WERI-Rb-1 (cell line): Measurements from ENCODE around the gene CTSW.

Experiments
- DNase-seq: peaks from one replicate; pipeline ENCODE4 v3.0.0-alpha.2; 2020
- H3K27ac ChIP-seq: fragments of 250-450 bp; sonication (Bioruptor Pico); 2 replicates; pipeline ENCODE4 v1.5.1; 2020; ENCODE audit warnings: mild to moderate bottlenecking, moderate library complexity
- H3K27me3 ChIP-seq: fragments of 250-450 bp; sonication (Bioruptor Pico); 2 replicates; pipeline ENCODE4 v1.5.1; 2021; ENCODE audit warnings: mild to moderate bottlenecking, low read depth, moderate library complexity; ENCODE audit not compliant: insufficient read depth, severe bottlenecking
- H3K36me3 ChIP-seq: fragments of 250-450 bp; sonication (Bioruptor Pico); 2 replicates; pipeline ENCODE4 v1.5.1; 2020; ENCODE audit warnings: mild to moderate bottlenecking, moderate library complexity
- H3K4me3 ChIP-seq: 2 replicates; pipeline ENCODE4 v1.5.1; 2011; ENCODE audit warnings: low read depth, mild to moderate bottlenecking, control low read depth, low read length
- H3K9me3 ChIP-seq: fragments of 250-450 bp; sonication (Bioruptor Pico); 2 replicates; pipeline ENCODE4 v1.5.1; 2021; ENCODE audit warnings: mild to moderate bottlenecking, moderate library complexity; ENCODE audit not compliant: severe bottlenecking
- TF ChIP-seq, protein P1 (sequence below): IDR thresholded peaks from 2 replicates; pipeline ENCODE4 v1.5.1; 2011; ENCODE audit warnings: low read depth, mild to moderate bottlenecking, control low read depth, inconsistent platforms, low read length

The CTSW gene

DNA sequence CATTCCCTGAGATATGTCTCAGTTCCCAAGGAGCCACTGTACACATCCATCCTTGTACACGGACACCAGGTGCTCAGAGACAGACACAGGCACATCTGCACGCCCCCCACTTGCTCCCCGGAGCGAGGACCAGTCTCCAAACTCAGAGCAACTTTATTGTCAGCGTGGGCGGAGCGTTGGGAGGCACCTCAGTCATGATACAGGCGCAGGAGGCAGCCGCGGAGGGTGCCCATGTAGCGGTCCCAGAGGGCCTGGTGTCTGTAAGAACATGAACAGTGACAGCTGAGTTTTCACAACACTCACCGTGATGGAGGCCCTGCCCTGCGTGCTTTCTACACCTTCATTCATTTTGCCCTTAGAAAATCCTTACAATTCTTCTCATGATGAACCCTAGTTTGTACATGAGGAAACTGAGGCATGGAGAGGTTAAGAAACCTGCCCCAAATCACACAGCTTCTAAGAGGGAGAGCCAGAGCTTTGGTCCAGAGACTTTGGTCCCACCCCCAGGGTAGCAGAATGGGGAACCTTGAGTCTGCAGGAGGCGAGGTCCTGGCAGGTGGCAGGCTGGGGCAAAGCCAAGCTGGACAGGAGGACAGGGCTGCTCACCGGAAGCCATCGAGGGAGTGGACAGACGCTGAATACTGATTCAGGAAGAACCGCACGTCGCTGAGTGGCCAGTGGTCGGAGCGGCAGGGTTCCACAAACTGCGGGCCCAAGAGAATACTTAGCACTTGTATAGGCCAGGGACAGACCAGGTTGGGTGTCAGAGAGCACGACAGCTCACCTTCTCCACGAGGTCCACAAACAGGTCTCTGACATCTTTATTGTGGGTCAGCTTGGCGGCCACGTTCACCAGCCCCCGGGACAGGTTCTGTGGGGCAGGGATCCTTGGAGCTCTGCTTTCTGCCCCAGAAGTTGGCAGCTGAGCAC lies 4.4 kb downstream of the CTSW start:
- H3K9me3 ChIP-seq = no peaks in the 10 kb centered on the region
- H3K27me3 ChIP-seq = no peaks in the 10 kb centered on the region
- no peak overlapping the region for H3K27ac ChIP-seq
- TF ChIP-seq, protein P1, sequence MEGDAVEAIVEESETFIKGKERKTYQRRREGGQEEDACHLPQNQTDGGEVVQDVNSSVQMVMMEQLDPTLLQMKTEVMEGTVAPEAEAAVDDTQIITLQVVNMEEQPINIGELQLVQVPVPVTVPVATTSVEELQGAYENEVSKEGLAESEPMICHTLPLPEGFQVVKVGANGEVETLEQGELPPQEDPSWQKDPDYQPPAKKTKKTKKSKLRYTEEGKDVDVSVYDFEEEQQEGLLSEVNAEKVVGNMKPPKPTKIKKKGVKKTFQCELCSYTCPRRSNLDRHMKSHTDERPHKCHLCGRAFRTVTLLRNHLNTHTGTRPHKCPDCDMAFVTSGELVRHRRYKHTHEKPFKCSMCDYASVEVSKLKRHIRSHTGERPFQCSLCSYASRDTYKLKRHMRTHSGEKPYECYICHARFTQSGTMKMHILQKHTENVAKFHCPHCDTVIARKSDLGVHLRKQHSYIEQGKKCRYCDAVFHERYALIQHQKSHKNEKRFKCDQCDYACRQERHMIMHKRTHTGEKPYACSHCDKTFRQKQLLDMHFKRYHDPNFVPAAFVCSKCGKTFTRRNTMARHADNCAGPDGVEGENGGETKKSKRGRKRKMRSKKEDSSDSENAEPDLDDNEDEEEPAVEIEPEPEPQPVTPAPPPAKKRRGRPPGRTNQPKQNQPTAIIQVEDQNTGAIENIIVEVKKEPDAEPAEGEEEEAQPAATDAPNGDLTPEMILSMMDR = no peak
- DNase-seq = no peak
- H3K4me3 ChIP-seq = no peak overlapping the region
- peaks cover 52% of the 10 kb centered on the region for H3K36me3 ChIP-seq

DNA sequence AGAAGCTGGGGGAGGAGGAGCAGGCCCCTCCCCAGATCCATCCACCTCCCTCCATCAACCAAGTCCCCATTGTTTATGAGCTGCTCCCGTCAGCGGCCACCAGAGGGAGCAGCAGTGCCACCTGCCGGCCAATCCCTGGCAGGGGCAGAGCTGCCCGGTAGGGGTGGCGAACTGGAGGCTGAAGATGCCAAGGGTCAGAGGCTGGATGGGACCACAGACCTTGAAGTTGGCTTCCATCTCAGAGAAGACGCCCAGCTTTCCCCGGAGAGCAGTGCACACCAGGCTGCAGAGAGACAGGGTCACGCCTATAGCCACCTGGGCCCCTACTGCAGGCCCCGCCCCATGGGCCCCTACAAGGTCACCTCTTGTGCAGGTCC lies 5.1 kb downstream of the CTSW start:
- TF ChIP-seq, protein P1 = peak; percentile 99
- DNase-seq = peak; percentile 80
- Histone ChIP-seq H3K9me3 (no peaks in the 10 kb centered on the region), H3K4me3 (no peak overlapping the region), H3K27ac (no peak overlapping the region), H3K27me3 (no peaks in the 10 kb centered on the region), H3K36me3 (peaks cover 52% of the 10 kb centered on the region)

DNA sequence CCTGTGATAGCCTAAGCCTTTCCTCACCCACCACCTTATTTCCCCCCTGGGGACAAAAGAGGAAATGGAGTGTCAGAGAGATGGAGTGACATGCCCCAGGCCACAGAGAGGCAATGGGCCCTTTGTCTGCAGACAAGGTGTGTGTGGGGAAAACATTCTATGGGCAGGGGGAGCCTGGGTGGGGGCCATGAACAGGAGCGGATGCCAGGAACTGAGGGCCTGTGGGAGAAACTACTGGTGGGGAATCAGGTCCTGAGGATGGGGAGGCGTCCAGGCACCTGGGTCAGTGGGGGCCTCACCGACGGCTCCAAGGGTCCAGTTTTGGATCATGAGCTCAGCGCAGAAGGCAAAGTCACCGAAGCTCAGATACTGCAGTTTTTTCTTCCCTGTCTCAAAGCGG lies 5.6 kb downstream of the CTSW start:
- Histone ChIP-seq H3K27me3 (no peaks in the 10 kb centered on the region), H3K9me3 (no peaks in the 10 kb centered on the region), H3K4me3 (no peak overlapping the region), H3K27ac (no peak overlapping the region), H3K36me3 (peaks cover 52% of the 10 kb centered on the region)
- TF ChIP-seq, protein P1 = no peak
- DNase-seq = no peak

DNA sequence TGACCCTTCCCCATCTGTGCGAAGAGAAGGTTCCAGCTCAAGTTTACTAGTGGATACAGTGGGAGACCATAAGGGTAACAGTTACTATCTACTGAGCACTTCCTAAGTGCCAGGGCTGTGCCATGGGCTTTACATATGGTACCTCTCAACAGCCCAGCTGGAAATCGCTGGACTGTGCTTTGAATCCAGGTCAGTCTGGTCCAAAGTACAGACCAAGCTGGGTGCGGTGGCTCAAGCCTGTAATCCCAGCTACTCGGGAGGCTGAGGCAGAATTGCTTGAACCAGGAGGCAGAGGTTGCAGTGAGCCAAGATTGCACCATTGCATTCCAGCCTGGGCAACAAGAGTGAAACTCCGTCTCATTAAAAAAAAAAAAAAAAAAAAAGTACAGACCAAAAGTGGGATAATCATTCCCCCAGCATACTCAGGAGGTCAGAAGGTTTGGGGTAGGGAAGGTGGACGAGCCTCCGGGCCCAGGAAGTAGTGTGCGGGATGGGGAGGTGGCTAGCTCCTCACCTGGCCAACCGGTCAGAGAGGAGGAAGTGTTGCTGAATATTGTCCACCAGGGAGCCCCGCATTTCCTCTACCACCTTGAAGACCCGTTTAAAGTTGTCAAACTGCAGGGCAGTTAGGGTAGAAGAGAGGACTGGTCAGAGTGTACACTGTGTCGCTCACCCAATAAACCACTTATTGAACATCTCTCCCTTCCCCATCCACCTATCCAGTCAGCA lies 6.3 kb downstream of the CTSW start:
- Histone ChIP-seq H3K27ac (no peak overlapping the region), H3K9me3 (no peaks in the 10 kb centered on the region), H3K27me3 (no peaks in the 10 kb centered on the region), H3K36me3 (peaks cover 52% of the 10 kb centered on the region), H3K4me3 (no peak overlapping the region)
- no peak for DNase-seq
- TF ChIP-seq, protein P1 = no peak

- TF ChIP-seq, protein P1 = no peak
- Histone ChIP-seq H3K27me3 (no peaks in the 10 kb centered on the region), H3K27ac (peak overlapping the region; percentile 86; the same call in 1 of the 2 replicates), H3K4me3 (peak overlapping the region; percentile 86), H3K36me3 (peaks cover 50% of the 10 kb centered on the region), H3K9me3 (no peaks in the 10 kb centered on the region)
- DNase-seq = no peak
Observed at GRCh38 chr11:65886826-65887722, 7.4 kb downstream of the CTSW start.
